K562 (cell line): Measurements from ENCODE around the gene YBX1. TPM values are rescaled to one million over a fixed set of nuclear protein-coding genes. Genes with fewer than 3 reads are reported as not detected.

Experiments used
- ATAC-seq: fragments of 200-7000 bp; cut with Tn5 transposase; 3 replicates; pipeline ENCODE4 v1.9.1; 2020; ENCODE audit warnings: moderate library complexity
- BruUV-seq: library from RNA; stranded (reverse); fragments of 400-500 nt; replicated peaks from 2 replicates; lab custom pipeline; 2021; lab: Mats Ljungman, UMichigan
- CTCF ChIA-PET: fragments of 300-600 bp; formaldehyde crosslinking; extraction: SDS; loops from one replicate; lab custom pipeline; 2021; ENCODE audit warnings: low intra/inter-chr PET ratio; lab: Yijun Ruan, JAX
- POLR2A ChIA-PET: fragments of 300-600, 350-650 bp; sonication (Branson Sonifier 250); formaldehyde crosslinking; extraction: SDS; loops from one replicate; lab custom pipeline; 2021; ENCODE audit warnings: antibody characterized with exemption, inconsistent platforms; lab: Yijun Ruan, JAX
- DNase-seq, 4 experiments: peaks; one replicate each; pipeline versions ENCODE4 v3.0.0 to v3.0.0-alpha.2; 2011 to 2018; ENCODE audit warnings: low spot score in 3 of 4, mixed read lengths in 3 of 4; ENCODE audit errors: extremely low read depth in 1 of 4
- FAIRE-seq: peaks from 2 replicates; lab custom pipeline; 2011; peaks lifted over from hg19 to GRCh38; lab: Jason Lieb, UNC
- H2AFZ ChIP-seq: 2 replicates; pipeline ENCODE4 v1.6.0; 2011; ENCODE audit warnings: low read depth, low read length, control low read depth, inconsistent platforms
- H3K27ac ChIP-seq: fragments of 200-600 bp; 3 replicates; pipeline ENCODE4 v1.8.0; 2011; ENCODE audit warnings: low read depth, mild to moderate bottlenecking, control low read depth, inconsistent platforms, low read length, moderate library complexity, mixed read lengths; ENCODE audit errors: extremely low read depth
- H3K27me3 ChIP-seq, 2 experiments: fragments of 300-600 bp in 1 of 2; 2 replicates in 1 of 2; 3 replicates in 1 of 2; pipeline versions ENCODE4 v1.6.0 to v1.8.0; 2011; ENCODE audit warnings: inconsistent platforms in 2 of 2, low read length in 2 of 2, mild to moderate bottlenecking in 1 of 2, mixed read lengths in 1 of 2, moderate library complexity in 1 of 2; ENCODE audit not compliant: control insufficient read depth in 2 of 2, insufficient read depth in 2 of 2
- H3K36me3 ChIP-seq: fragments of 300-600 bp; 3 replicates; pipeline ENCODE4 v1.8.0; 2011; ENCODE audit warnings: mild to moderate bottlenecking, low read length, inconsistent platforms; ENCODE audit not compliant: control insufficient read depth, insufficient read depth
- H3K4me1 ChIP-seq, 2 experiments: fragments of 200-600 bp in 1 of 2; replicated peaks in 1 of 2; 2 replicates in 1 of 2; 3 replicates in 1 of 2; pipeline versions ENCODE4 v1.5.1 to v1.8.0; 2011; ENCODE audit warnings: inconsistent platforms in 2 of 2, low read length in 2 of 2, mild to moderate bottlenecking in 1 of 2, mixed read lengths in 1 of 2, moderate library complexity in 1 of 2; ENCODE audit not compliant: control insufficient read depth in 2 of 2, insufficient read depth in 2 of 2
- H3K4me2 ChIP-seq: 2 replicates; pipeline ENCODE4 v1.6.1; 2011; ENCODE audit warnings: low read length, control low read depth, inconsistent platforms, mixed read lengths; ENCODE audit not compliant: insufficient read depth
- H3K4me3 ChIP-seq: fragments of 200-600 bp; sonication (generic), shearing (Covaris generic); 2 replicates; pipeline ENCODE4 v1.5.1; 2016; ENCODE audit warnings: control low read depth, inconsistent platforms
- H3K79me2 ChIP-seq: fragments of 200-600 bp; 3 replicates; pipeline ENCODE4 v1.8.0; 2011; ENCODE audit warnings: low read length, inconsistent platforms; ENCODE audit not compliant: control insufficient read depth, insufficient read depth
- H3K9ac ChIP-seq, 2 experiments: 2 replicates each; pipeline versions ENCODE4 v1.6.0 to v1.6.1; 2011; ENCODE audit warnings: low read depth in 2 of 2, low read length in 2 of 2, control low read depth in 1 of 2, inconsistent platforms in 1 of 2, mild to moderate bottlenecking in 1 of 2, mixed read lengths in 1 of 2; ENCODE audit not compliant: insufficient read depth in 1 of 2
- H3K9me1 ChIP-seq: one replicate; pipeline ENCODE4 v1.6.0; 2011; ENCODE audit warnings: inconsistent platforms, mild to moderate bottlenecking, low read length, moderate library complexity; ENCODE audit not compliant: control insufficient read depth, insufficient read depth
- H3K9me3 ChIP-seq: replicated peaks from 2 replicates; pipeline ENCODE4 v1.5.1; 2011; ENCODE audit warnings: low read depth, low read length, inconsistent platforms; ENCODE audit not compliant: control insufficient read depth, insufficient read depth
- H4K20me1 ChIP-seq: replicated peaks from 2 replicates; pipeline ENCODE4 v1.6.1; 2011; ENCODE audit warnings: low read length, inconsistent platforms, mixed read lengths; ENCODE audit not compliant: control insufficient read depth, insufficient read depth
- BCOR ChIP-seq: fragments of 450-650 bp; IDR thresholded peaks from 2 replicates; pipeline ENCODE4 v1.6.1; 2016
- CBX8 ChIP-seq: fragments of 200-600 bp; sonication (generic); IDR thresholded peaks from 2 replicates; pipeline ENCODE4 v1.6.1; 2012; ENCODE audit warnings: borderline replicate concordance, mixed run types, low read depth, mild to moderate bottlenecking, moderate library complexity, mixed read lengths, low read length, control low read depth, inconsistent platforms; ENCODE audit not compliant: poor library complexity, severe bottlenecking; ENCODE audit errors: extremely low read depth
- MTA1 ChIP-seq: fragments of 450-650 bp; IDR thresholded peaks from 2 replicates; pipeline ENCODE4 v1.6.1; 2017; ENCODE audit warnings: borderline replicate concordance
- MXI1 ChIP-seq: IDR thresholded peaks from 2 replicates; pipeline ENCODE4 v1.6.1; 2011; ENCODE audit warnings: low read depth, mild to moderate bottlenecking, improper control_type of control experiment, low read length
- NCOA6 ChIP-seq: fragments of 450-650 bp; IDR thresholded peaks from 2 replicates; pipeline ENCODE4 v1.6.1; 2017; ENCODE audit warnings: mild to moderate bottlenecking
- NUFIP1 ChIP-seq: fragments of 450-650 bp; IDR thresholded peaks from 2 replicates; pipeline ENCODE4 v1.6.1; 2018; ENCODE audit not compliant: partially characterized antibody
- PTTG1 ChIP-seq: fragments of 450-650 bp; IDR thresholded peaks from 2 replicates; pipeline ENCODE4 v1.6.1; 2016; ENCODE audit warnings: low read depth, mild to moderate bottlenecking, missing genetic modification characterization, missing compliant biosample characterization
- SMARCE1 ChIP-seq: fragments of 450-650 bp; IDR thresholded peaks from 2 replicates; pipeline ENCODE4 v1.7.1; 2016; ENCODE audit warnings: mild to moderate bottlenecking
- SUPT5H ChIP-seq: fragments of 450-650 bp; IDR thresholded peaks from 2 replicates; pipeline ENCODE4 v1.6.1; 2016
- ZNF232 ChIP-seq: sonication (generic); formaldehyde crosslinking; IDR thresholded peaks from 2 replicates; pipeline ENCODE4 v1.8.0; 2022; ENCODE audit warnings: mild to moderate bottlenecking, missing genetic modification reagents
- ZNF444 ChIP-seq: fragments of 250-450 bp; sonication (Bioruptor Pico); IDR thresholded peaks from 2 replicates; pipeline ENCODE4 v1.4.0; 2020; ENCODE audit warnings: mild to moderate bottlenecking, moderate library complexity
- ZNF717 ChIP-seq: fragments of 250-450 bp; sonication (Bioruptor Pico); IDR thresholded peaks from 2 replicates; pipeline ENCODE4 v1.5.0; 2021
- WGBS: fragments of 100-300 bp; shearing (Covaris generic); methylation state at CpG from one replicate; pipeline ENCODE4 v1.1.6; 2016; ENCODE audit warnings: low coverage, mixed read lengths; ENCODE audit not compliant: insufficient coverage; ENCODE audit errors: missing lambda C conversion rate; 5-methylcytosine and 5-hydroxymethylcytosine counted together
- in situ Hi-C: fragments of 300-500 bp; cut with MboI; formaldehyde crosslinking; loops from 4 replicates; pipeline ENCODE4 v1.15.0; 2018; ENCODE audit warnings: inconsistent platforms, mixed read lengths
- intact Hi-C: fragments of 100-400 bp; cut with micrococcal nuclease; formaldehyde crosslinking; loops from 2 replicates; pipeline ENCODE4 v1.14.2; 2022
- polyA plus RNA-seq, 8 experiments: library from polyadenylated mRNA; depleted of rRNA in 4 of 8; stranded (reverse) in 5 of 8; unstranded in 3 of 8; fragments of >200 nt; fragmentation: Nextera tagmentation in 2 of 8; fragmentation: Illumina TruSeq in 1 of 8; extraction: Ambion mirVana in 2 of 8; extraction: Trizol in 1 of 8; gene quantifications; 2 replicates each; pipeline versions ENCODE4 v1.2.1 to v1.2.3, GENCODE V29; 2011 to 2014; ENCODE audit warnings: inconsistent platforms in 1 of 8, missing spikeins in 1 of 8
- total RNA-seq, 7 experiments: library from RNA; depleted of rRNA in 6 of 7; stranded (reverse); fragments of >200 nt in 6 of 7; fragmentation: Illumina TruSeq in 2 of 7; extraction: Trizol in 2 of 7; gene quantifications; 2 replicates each; pipeline versions ENCODE4 v1.2.1 to v1.2.3, GENCODE V29; 2011 to 2021; ENCODE audit warnings: low replicate concordance in 1 of 7
- TF ChIP-seq, protein P1 (sequence below): fragments of 450-650 bp; conservative IDR thresholded peaks from 2 replicates; pipeline ENCODE4 v1.6.1; 2016; ENCODE audit warnings: missing genetic modification characterization, low read depth, mild to moderate bottlenecking, missing compliant biosample characterization, moderate library complexity
- TF ChIP-seq, protein P2 (sequence below): fragments of 250-450 bp; sonication (Bioruptor Pico); IDR thresholded peaks from 2 replicates; pipeline ENCODE4 v1.8.0; 2021; ENCODE audit warnings: mild to moderate bottlenecking, moderate library complexity
- TF ChIP-seq, protein P3 (sequence below): fragments of 450-650 bp; IDR thresholded peaks from 2 replicates; pipeline ENCODE4 v1.6.1; 2016; ENCODE audit warnings: antibody characterized with exemption

Gene YBX1
- total and polyA plus RNA-seq, 9 of the 15 experiments (the other 6 are each of a cell fraction or from before 2014, with no cell fraction given): 363 to 1,955 (median 1,216) TPM

DNA sequence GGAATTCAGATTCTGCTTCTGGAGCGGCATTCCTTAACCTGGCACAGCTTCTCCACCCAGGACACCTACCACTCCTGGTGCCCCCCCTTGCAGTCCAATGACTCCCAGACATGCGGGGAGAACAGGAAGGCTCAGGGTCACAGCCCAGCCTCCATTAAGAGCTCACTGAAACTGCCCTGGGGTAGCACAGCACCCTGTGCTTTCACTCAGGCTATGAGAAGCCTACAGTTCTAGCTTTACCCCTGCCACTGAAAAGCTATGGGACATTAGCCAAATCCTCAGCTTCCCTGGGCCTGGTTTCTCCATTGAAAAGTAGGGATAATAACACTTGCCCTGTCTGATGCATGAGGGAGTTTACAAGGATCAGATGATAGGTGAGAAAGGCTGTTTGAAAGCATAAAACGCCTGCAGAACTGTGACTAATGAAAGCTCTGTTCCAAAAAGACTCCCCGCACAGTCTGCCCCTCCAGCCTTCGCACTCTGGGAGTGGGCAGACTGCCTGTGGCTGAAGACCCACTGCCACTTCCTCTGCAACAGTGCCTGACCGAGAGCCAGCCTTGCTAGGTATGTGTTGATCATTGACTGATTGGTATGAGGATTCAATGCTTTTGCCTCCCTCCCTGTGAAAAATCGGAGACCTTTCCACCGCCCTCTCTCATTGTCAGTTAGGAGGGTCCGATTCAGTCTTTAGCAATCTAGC is 60.5 kb downstream of the YBX1 start:
- WGBS: 17% methylated on average over 9 of the region's 9 CpGs
- in situ Hi-C loops (loop anchor here (10.0 to 25.0 kb wide), 2 partner anchors 155 to 398 kb away; no protein-coding TSS in a partner anchor), intact Hi-C loops (no loop called here)
- Histone ChIP-seq H3K9me3 (no peaks in the 10 kb centered on the region), H2AFZ (no peak overlapping the region), H3K9ac (no peak overlapping the region), H3K9me1 (peaks cover 8% of the 10 kb centered on the region), H3K4me3 (no peak overlapping the region), H3K4me2 (no peak overlapping the region), H4K20me1 (peaks cover 5% of the 10 kb centered on the region; the same call in 1 of the 2 replicates), H3K36me3 (peaks cover 22% of the 10 kb centered on the region; the same call in 2 of the 3 replicates), H3K27me3 (peaks cover 4 to 29% of the 10 kb centered on the region in 2 experiments; a peak in 4 of 5 replicates), H3K79me2 (no peaks in the 10 kb centered on the region), H3K4me1 (peaks cover 0 to 26% of the 10 kb centered on the region in 2 experiments; a peak in 2 of 5 replicates), H3K27ac (no peak overlapping the region)
- ATAC-seq (no peak), FAIRE-seq (no peak), DNase-seq (no peak)
- ChIA-PET CTCF (no interaction called here), POLR2A (interaction anchor here (0.8 to 1.7 kb wide), 2 partner anchors 9 to 24 kb away, joined by 5 to 6 read pairs; partner anchors contain the start of genes C1orf50 and P3H1)
- BruUV-seq: no TSS peak
- TF ChIP-seq MXI1 (no peak), ZNF444 (CRISPR knock-in tag) (no peak), BCOR (no peak), SUPT5H (no peak), CBX8 (no peak), ZNF232 (CRISPR knock-in tag) (no peak), PTTG1 (tag) (no peak), NUFIP1 (no peak), SMARCE1 (no peak), NCOA6 (no peak), MTA1 (no peak), ZNF717 (CRISPR knock-in tag) (no peak)
- TF ChIP-seq, protein P1, sequence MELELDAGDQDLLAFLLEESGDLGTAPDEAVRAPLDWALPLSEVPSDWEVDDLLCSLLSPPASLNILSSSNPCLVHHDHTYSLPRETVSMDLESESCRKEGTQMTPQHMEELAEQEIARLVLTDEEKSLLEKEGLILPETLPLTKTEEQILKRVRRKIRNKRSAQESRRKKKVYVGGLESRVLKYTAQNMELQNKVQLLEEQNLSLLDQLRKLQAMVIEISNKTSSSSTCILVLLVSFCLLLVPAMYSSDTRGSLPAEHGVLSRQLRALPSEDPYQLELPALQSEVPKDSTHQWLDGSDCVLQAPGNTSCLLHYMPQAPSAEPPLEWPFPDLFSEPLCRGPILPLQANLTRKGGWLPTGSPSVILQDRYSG (tag): no peak
- TF ChIP-seq, protein P2, sequence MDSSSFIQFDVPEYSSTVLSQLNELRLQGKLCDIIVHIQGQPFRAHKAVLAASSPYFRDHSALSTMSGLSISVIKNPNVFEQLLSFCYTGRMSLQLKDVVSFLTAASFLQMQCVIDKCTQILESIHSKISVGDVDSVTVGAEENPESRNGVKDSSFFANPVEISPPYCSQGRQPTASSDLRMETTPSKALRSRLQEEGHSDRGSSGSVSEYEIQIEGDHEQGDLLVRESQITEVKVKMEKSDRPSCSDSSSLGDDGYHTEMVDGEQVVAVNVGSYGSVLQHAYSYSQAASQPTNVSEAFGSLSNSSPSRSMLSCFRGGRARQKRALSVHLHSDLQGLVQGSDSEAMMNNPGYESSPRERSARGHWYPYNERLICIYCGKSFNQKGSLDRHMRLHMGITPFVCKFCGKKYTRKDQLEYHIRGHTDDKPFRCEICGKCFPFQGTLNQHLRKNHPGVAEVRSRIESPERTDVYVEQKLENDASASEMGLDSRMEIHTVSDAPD (CRISPR knock-in tag): no peak
- TF ChIP-seq, protein P3, sequence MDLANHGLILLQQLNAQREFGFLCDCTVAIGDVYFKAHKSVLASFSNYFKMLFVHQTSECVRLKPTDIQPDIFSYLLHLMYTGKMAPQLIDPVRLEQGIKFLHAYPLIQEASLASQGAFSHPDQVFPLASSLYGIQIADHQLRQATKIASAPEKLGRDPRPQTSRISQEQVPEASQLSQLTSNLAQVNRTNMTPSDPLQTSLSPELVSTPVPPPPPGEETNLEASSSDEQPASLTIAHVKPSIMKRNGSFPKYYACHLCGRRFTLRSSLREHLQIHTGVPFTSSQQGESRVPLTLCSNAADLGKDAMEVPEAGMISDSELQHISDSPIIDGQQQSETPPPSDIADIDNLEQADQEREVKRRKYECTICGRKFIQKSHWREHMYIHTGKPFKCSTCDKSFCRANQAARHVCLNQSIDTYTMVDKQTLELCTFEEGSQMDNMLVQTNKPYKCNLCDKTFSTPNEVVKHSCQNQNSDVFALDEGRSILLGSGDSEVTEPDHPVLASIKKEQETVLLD: no peak
